Testis (tissue), 3 donors: ENCODE results near the gene IL1RAP. TPM values are rescaled to one million over a fixed set of nuclear protein-coding genes. Genes with fewer than 3 reads are reported as not detected.

Source experiments
- DNase-seq: peaks from one replicate; pipeline ENCODE4 v3.0.0-alpha.2; 2019
- H3K27ac ChIP-seq, 2 donors: fragments of 200-600 bp; sonication (generic); one replicate each; pipeline ENCODE4 v1.5.1; 2019
- H3K27me3 ChIP-seq: fragments of 200-600 bp; sonication (generic); one replicate; pipeline ENCODE4 v1.5.1; 2019
- H3K36me3 ChIP-seq: fragments of 200-600 bp; sonication (generic); one replicate; pipeline ENCODE4 v1.5.1; 2017; ENCODE audit warnings: low read depth; ENCODE audit errors: missing control alignments
- H3K4me1 ChIP-seq: fragments of 200-600 bp; sonication (generic); one replicate; pipeline ENCODE4 v1.5.1; 2019
- H3K4me3 ChIP-seq, 2 donors: fragments of 200-600 bp; sonication (generic); one replicate each; pipeline ENCODE4 v1.5.1; 2017 to 2019
- H3K9me3 ChIP-seq: fragments of 200-600 bp; sonication (generic); one replicate; pipeline ENCODE4 v1.5.1; 2017
- CTCF ChIP-seq, 3 experiments: fragments of 450-650 bp in 2 of 3; fragments of 200-600 bp in 1 of 3; sonication (generic) in 1 of 3; IDR thresholded peaks; one replicate each; pipeline ENCODE4 v1.5.1; 2016 to 2019; ENCODE audit warnings: antibody characterized with exemption in 3 of 3, mild to moderate bottlenecking in 2 of 3, moderate library complexity in 1 of 3
- POLR2A ChIP-seq: fragments of 450-650 bp; IDR thresholded peaks from one replicate; pipeline ENCODE4 v1.6.1; 2017; ENCODE audit warnings: antibody characterized with exemption, mild to moderate bottlenecking, moderate library complexity
- WGBS, 2 donors: methylation state at CpG; one replicate each; pipeline ENCODE4 v1.1.5; 2018; 5-methylcytosine and 5-hydroxymethylcytosine counted together
- intact Hi-C: fragments of 100-400 bp; cut with DNase I; formaldehyde crosslinking; loops from one replicate; pipeline ENCODE4 v1.15.1; 2023; ENCODE audit warnings: low total_unique reads
- polyA plus RNA-seq: library from polyadenylated mRNA; stranded (reverse); fragments of 350-450 nt; fragmentation: Illumina TruSeq; extraction: RNeasy Lipid Tissue Mini Kit (QIAGEN cat#74804); gene quantifications from one replicate; pipeline ENCODE4 v1.2.3, GENCODE V29; 2014; ENCODE audit warnings: low read depth, low replicate concordance; ENCODE audit not compliant: insufficient read depth
- total RNA-seq, 2 donors: library from RNA; depleted of rRNA; stranded (reverse); fragments of >200 nt; gene quantifications; one replicate each; pipeline ENCODE4 v1.2.3, GENCODE V29; 2016

IL1RAP gene
- total and polyA plus RNA-seq, 3 donors from 2014 or later = 1.7 to 3.2 (median 2.1) TPM

GRCh38 chr3:190492129-190492528, 21.8 kb upstream of the IL1RAP start:
- no peak for DNase-seq
- Histone ChIP-seq H3K4me1 (no peaks in the 10 kb centered on the region), H3K27me3 (no peaks in the 10 kb centered on the region), H3K4me3 (no peak overlapping the region), H3K27ac (no peak overlapping the region), H3K36me3 (no peaks in the 10 kb centered on the region), H3K9me3 (no peaks in the 10 kb centered on the region)
- intact Hi-C loops = no loop called here
- TF ChIP-seq POLR2A = no peak
- TF ChIP-seq CTCF (IDR thresholded peaks at IDR 0.05) = no peak

- no peaks in the 10 kb centered on the region for H3K36me3 ChIP-seq
- no peak overlapping the region for H3K27ac ChIP-seq
- H3K4me3 ChIP-seq = no peak overlapping the region
- H3K27me3 ChIP-seq = no peaks in the 10 kb centered on the region
- intact Hi-C loops = no loop called here
- H3K4me1 ChIP-seq = no peaks in the 10 kb centered on the region
- DNase-seq = no peak
- H3K9me3 ChIP-seq = no peaks in the 10 kb centered on the region
- 82 to 95% methylated on average over 4 of the region's 4 CpGs for WGBS, 2 donors
- no peak for TF ChIP-seq POLR2A
- no peak for TF ChIP-seq CTCF (IDR thresholded peaks at IDR 0.05)
Observed at GRCh38 chr3:190492966-190493365, 20.9 kb upstream of the IL1RAP start.

GRCh38 chr3:190494907-190495306, 19.0 kb upstream of the IL1RAP start:
- intact Hi-C loops = no loop called here
- Histone ChIP-seq H3K9me3 (no peaks in the 10 kb centered on the region), H3K27ac (no peak overlapping the region), H3K4me3 (no peak overlapping the region), H3K4me1 (no peaks in the 10 kb centered on the region), H3K27me3 (no peaks in the 10 kb centered on the region), H3K36me3 (no peaks in the 10 kb centered on the region)
- no peak for DNase-seq
- TF ChIP-seq CTCF (IDR thresholded peaks at IDR 0.05) (no peak), POLR2A (no peak)

- TF ChIP-seq CTCF (IDR thresholded peaks at IDR 0.05) (no peak), POLR2A (no peak)
Observed at GRCh38 chr3:190495354-190495753, 18.5 kb upstream of the IL1RAP start.

GRCh38 chr3:190495796-190496195, 18.1 kb upstream of the IL1RAP start:
- H3K9me3 ChIP-seq = no peaks in the 10 kb centered on the region
- intact Hi-C loops = no loop called here
- 78 to 79% methylated on average over 5 of the region's 5 CpGs for WGBS, 2 donors
- TF ChIP-seq POLR2A = no peak
- no peak for TF ChIP-seq CTCF (IDR thresholded peaks at IDR 0.05)
- no peaks in the 10 kb centered on the region for H3K36me3 ChIP-seq
- H3K27ac ChIP-seq = no peak overlapping the region
- DNase-seq = no peak
- no peaks in the 10 kb centered on the region for H3K4me1 ChIP-seq
- H3K4me3 ChIP-seq = no peak overlapping the region
- H3K27me3 ChIP-seq = no peaks in the 10 kb centered on the region

More at GRCh38 chr3:190495354-190495753, 18.5 kb upstream of the IL1RAP start:
- no peak overlapping the region for H3K27ac ChIP-seq
- intact Hi-C loops = no loop called here
- H3K4me3 ChIP-seq = no peak overlapping the region
- H3K36me3 ChIP-seq = no peaks in the 10 kb centered on the region
- no peaks in the 10 kb centered on the region for H3K27me3 ChIP-seq
- DNase-seq = no peak
- H3K4me1 ChIP-seq = no peaks in the 10 kb centered on the region
- no peaks in the 10 kb centered on the region for H3K9me3 ChIP-seq
